PC-9 (cell line): ENCODE data around the gene ANKRD13B. TPM values are rescaled to one million over a fixed set of nuclear protein-coding genes. Genes with fewer than 3 reads are reported as not detected.
A peak's percentile ranks its signal among the peaks of the same experiment; 100 is the strongest.

Experiments
- BruUV-seq: library from RNA; stranded (reverse); fragments of 400-500 nt; replicated peaks from 2 replicates; lab custom pipeline; 2021; lab: Mats Ljungman, UMichigan
- CTCF ChIA-PET: fragments of 300-600 bp; sonication (Branson Sonifier 250); formaldehyde crosslinking; loops from one replicate; lab custom pipeline; 2022; ENCODE audit warnings: antibody characterized with exemption; lab: Charles Lee
- POLR2A ChIA-PET: fragments of 300-600 bp; sonication (Branson Sonifier 250); formaldehyde crosslinking; loops from one replicate; lab custom pipeline; 2022; ENCODE audit warnings: antibody characterized with exemption; ENCODE audit not compliant: unreplicated experiment; lab: Charles Lee
- DNase-seq, 2 experiments: peaks; one replicate each; pipeline versions ENCODE4 v3.0.0 to v3.0.0-alpha.2; 2015 to 2022; ENCODE audit warnings: mixed read lengths in 1 of 2
- H2AFZ ChIP-seq: fragments of 200-600 bp; sonication (generic); 2 replicates; pipeline ENCODE4 v1.8.1; 2017; ENCODE audit warnings: antibody characterized with exemption
- H3F3A ChIP-seq: fragments of 200-600 bp; sonication (generic); 2 replicates; pipeline ENCODE4 v1.8.1; 2017; ENCODE audit warnings: antibody characterized with exemption, mild to moderate bottlenecking, low read depth; ENCODE audit not compliant: insufficient read depth
- H3K27ac ChIP-seq: fragments of 200-600 bp; sonication (generic); 2 replicates; pipeline ENCODE4 v1.6.1; 2016; ENCODE audit warnings: mixed run types
- H3K27me3 ChIP-seq: fragments of 200-600 bp; sonication (generic); 2 replicates; pipeline ENCODE4 v1.6.1; 2016; ENCODE audit warnings: low read depth, mixed run types; ENCODE audit not compliant: insufficient read depth
- H3K36me3 ChIP-seq: fragments of 200-600 bp; sonication (generic); 2 replicates; pipeline ENCODE4 v1.6.1; 2016; ENCODE audit warnings: low read depth, mixed run types
- H3K4me1 ChIP-seq: fragments of 200-600 bp; sonication (generic); replicated peaks from 2 replicates; pipeline ENCODE4 v1.6.1; 2016; ENCODE audit warnings: mixed run types; ENCODE audit not compliant: insufficient read depth
- H3K4me2 ChIP-seq: fragments of 200-600 bp; sonication (generic); 2 replicates; pipeline ENCODE4 v1.6.1; 2017; ENCODE audit warnings: mixed run types
- H3K4me3 ChIP-seq: fragments of 200-600 bp; sonication (generic); 2 replicates; pipeline ENCODE4 v1.6.1; 2016; ENCODE audit warnings: mixed run types
- H3K79me2 ChIP-seq: fragments of 200-600 bp; sonication (generic); 2 replicates; pipeline ENCODE4 v1.6.1; 2017; ENCODE audit warnings: low read depth, mixed run types
- H3K9me2 ChIP-seq: fragments of 200-600 bp; sonication (generic); 2 replicates; pipeline ENCODE4 v1.8.1; 2017; ENCODE audit warnings: mild to moderate bottlenecking; ENCODE audit not compliant: insufficient read depth
- H3K9me3 ChIP-seq: fragments of 200-600 bp; sonication (generic); 2 replicates; pipeline ENCODE4 v1.8.1; 2016; ENCODE audit warnings: low read depth; ENCODE audit not compliant: insufficient read depth
- H4K20me1 ChIP-seq: fragments of 200-600 bp; sonication (generic); 2 replicates; pipeline ENCODE4 v1.8.1; 2017; ENCODE audit not compliant: insufficient read depth
- EZH2 ChIP-seq: fragments of 200-600 bp; sonication (generic); IDR thresholded peaks from 2 replicates; pipeline ENCODE4 v1.8.0; 2017; ENCODE audit warnings: antibody characterized with exemption, low read depth
- intact Hi-C: fragments of 100-400 bp; cut with micrococcal nuclease; formaldehyde crosslinking; loops from one replicate; pipeline ENCODE4 v1.10.0; 2022; ENCODE audit not compliant: unreplicated experiment
- total RNA-seq: library from RNA; stranded (reverse); gene quantifications from 2 replicates; pipeline ENCODE4 v1.2.3, GENCODE V29; 2021
- TF ChIP-seq, protein P1 (sequence below): fragments of 200-600 bp; sonication (generic); conservative IDR thresholded peaks from 2 replicates; pipeline ENCODE4 v1.6.1; 2017; ENCODE audit warnings: mixed run types, antibody characterized with exemption, mild to moderate bottlenecking, moderate library complexity

Gene ANKRD13B
- total RNA-seq, 1 experiment from 2014 or later, result 28.4 TPM

DNA sequence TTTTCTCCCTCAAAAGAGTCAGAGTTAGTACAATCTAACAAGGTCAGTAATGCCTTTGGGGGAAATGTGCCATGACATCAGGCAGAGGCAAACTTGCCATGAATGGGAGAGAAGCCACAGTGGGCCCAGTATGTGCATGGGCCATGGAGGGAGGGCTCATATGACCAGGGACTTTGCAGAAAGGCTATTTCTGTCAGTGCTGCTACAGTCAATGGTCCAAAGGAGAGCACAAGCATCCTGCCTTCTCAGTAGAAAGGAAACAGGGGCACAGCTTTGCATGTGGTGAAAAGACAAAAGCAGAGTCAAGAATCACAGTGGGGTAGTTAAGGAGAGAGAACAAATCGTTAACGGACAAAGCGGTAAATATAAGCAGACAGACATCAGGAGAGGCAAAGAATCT is 41.0 kb downstream of the ANKRD13B start:
- TF ChIP-seq, protein P1, sequence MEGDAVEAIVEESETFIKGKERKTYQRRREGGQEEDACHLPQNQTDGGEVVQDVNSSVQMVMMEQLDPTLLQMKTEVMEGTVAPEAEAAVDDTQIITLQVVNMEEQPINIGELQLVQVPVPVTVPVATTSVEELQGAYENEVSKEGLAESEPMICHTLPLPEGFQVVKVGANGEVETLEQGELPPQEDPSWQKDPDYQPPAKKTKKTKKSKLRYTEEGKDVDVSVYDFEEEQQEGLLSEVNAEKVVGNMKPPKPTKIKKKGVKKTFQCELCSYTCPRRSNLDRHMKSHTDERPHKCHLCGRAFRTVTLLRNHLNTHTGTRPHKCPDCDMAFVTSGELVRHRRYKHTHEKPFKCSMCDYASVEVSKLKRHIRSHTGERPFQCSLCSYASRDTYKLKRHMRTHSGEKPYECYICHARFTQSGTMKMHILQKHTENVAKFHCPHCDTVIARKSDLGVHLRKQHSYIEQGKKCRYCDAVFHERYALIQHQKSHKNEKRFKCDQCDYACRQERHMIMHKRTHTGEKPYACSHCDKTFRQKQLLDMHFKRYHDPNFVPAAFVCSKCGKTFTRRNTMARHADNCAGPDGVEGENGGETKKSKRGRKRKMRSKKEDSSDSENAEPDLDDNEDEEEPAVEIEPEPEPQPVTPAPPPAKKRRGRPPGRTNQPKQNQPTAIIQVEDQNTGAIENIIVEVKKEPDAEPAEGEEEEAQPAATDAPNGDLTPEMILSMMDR, result no peak
- TF ChIP-seq EZH2, result no peak
- Histone ChIP-seq H4K20me1 (no peaks in the 10 kb centered on the region), H3F3A (peaks cover 10% of the 10 kb centered on the region), H3K9me3 (no peaks in the 10 kb centered on the region), H3K9me2 (no peaks in the 10 kb centered on the region), H3K27me3 (no peaks in the 10 kb centered on the region), H3K4me1 (peaks cover 5% of the 10 kb centered on the region), H3K79me2 (no peaks in the 10 kb centered on the region), H3K4me2 (no peak overlapping the region), H3K4me3 (no peak overlapping the region), H3K27ac (no peak overlapping the region), H3K36me3 (peaks cover 8% of the 10 kb centered on the region; the same call in 1 of the 2 replicates), H2AFZ (no peak overlapping the region)
- intact Hi-C loops, result no loop called here
- BruUV-seq, result no TSS peak
- no peak for DNase-seq
- ChIA-PET CTCF (interaction anchor here (0.6 to 0.7 kb wide), 2 partner anchors 8 to 177 kb away, joined by 3 read pairs; no protein-coding TSS in a partner anchor), POLR2A (no interaction called here)

DNA sequence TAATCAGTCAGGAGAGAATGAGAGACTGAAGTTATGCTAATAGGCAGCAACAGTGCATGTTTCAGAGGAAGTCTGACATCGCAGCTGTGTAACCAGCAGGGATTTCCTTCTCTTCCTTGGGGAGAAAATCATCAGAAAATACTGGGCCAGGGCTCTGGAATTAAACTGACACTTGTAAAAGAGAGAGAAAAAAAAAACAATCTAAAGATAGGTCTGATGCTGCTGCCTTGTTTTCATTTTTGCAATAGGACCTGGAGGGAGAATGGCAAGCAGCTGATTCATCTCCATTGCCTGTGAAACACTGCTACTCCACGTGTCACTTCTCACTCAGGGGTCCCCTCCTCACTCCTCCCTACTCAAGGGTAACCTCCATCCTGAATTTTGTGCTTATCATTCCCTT is 47.5 kb downstream of the ANKRD13B start:
- Histone ChIP-seq H3K4me3 (no peak overlapping the region), H3F3A (peaks cover 26% of the 10 kb centered on the region), H3K27me3 (no peaks in the 10 kb centered on the region), H2AFZ (no peak overlapping the region), H3K79me2 (no peaks in the 10 kb centered on the region), H3K4me1 (peaks cover 44% of the 10 kb centered on the region), H4K20me1 (no peaks in the 10 kb centered on the region), H3K27ac (peak overlapping the region; percentile 88), H3K9me2 (no peaks in the 10 kb centered on the region), H3K9me3 (no peaks in the 10 kb centered on the region), H3K36me3 (peaks cover 3% of the 10 kb centered on the region; the same call in 1 of the 2 replicates), H3K4me2 (peak overlapping the region; percentile 63)
- no peak for DNase-seq
- no TSS peak for BruUV-seq
- TF ChIP-seq, protein P1, result no peak
- no peak for TF ChIP-seq EZH2
- intact Hi-C loops, result no loop called here
- POLR2A ChIA-PET, result interaction anchor here (0.7 kb wide), 1 partner anchor 128 kb away, joined by 7 read pairs; no protein-coding TSS in a partner anchor
- CTCF ChIA-PET, result interaction anchor here (0.7 to 2.6 kb wide), 5 partner anchors 48 to 1277 kb away, joined by 5 to 28 read pairs (median 10); partner anchors contain the start of gene SSH2

DNA sequence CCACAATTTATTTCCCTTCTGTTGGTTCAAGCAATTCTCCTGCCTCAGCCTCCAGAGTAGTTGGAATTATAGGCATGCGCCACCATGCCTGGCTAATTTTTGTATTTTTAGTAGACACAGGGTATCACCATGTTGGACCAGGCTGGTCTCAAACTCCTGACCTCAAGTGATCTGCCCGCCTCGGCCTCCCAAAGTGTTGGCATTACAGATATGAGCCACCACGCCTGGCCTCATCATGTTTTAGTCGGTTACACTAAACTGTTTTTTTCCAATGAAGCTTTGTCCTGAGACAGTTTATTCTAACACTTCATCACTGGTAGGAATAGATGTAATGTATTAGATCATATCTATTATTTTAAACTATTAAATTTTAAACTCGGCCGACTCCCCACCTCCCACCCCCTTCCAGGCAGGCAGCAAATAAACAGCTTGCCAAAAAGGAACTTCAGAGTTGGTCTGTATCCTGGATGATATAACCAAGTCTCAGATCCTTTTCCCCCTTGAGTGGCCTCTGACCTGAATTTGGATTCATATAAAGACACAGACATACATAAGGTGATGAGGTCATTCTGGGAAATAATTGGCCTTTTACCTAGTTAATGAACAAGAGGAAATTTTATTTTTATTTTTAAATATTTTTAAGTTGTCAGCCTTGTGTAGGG is 48.2 kb downstream of the ANKRD13B start:
- peak overlapping the region; percentile 88 for H3K27ac ChIP-seq
- H3K4me3 ChIP-seq, result no peak overlapping the region
- H3K79me2 ChIP-seq, result no peaks in the 10 kb centered on the region
- H3K9me2 ChIP-seq, result no peaks in the 10 kb centered on the region
- H3K36me3 ChIP-seq, result peaks cover 3% of the 10 kb centered on the region; the same call in 1 of the 2 replicates
- ChIA-PET CTCF (interaction anchor here (0.6 to 2.4 kb wide), 4 partner anchors 67 to 388 kb away, joined by 3 to 28 read pairs (median 4); partner anchors contain the start of gene SSH2), POLR2A (interaction anchor here (0.7 kb wide), 2 partner anchors 48 to 127 kb away, joined by 5 to 7 read pairs; partner anchors contain the start of gene ANKRD13B)
- no peak for DNase-seq
- peak overlapping the region; percentile 63 for H3K4me2 ChIP-seq
- H3K4me1 ChIP-seq, result peaks cover 44% of the 10 kb centered on the region
- peaks cover 26% of the 10 kb centered on the region for H3F3A ChIP-seq
- H2AFZ ChIP-seq, result no peak overlapping the region
- H3K9me3 ChIP-seq, result no peaks in the 10 kb centered on the region
- H3K27me3 ChIP-seq, result no peaks in the 10 kb centered on the region
- BruUV-seq, result no TSS peak
- intact Hi-C loops, result no loop called here
- H4K20me1 ChIP-seq, result no peaks in the 10 kb centered on the region
- TF ChIP-seq, protein P1, result no peak
- TF ChIP-seq EZH2, result no peak
